HAP-1 (cell line): Measurements from ENCODE around the gene TEAD2.

Experiments used
- DNase-seq, 2 experiments: peaks; one replicate each; pipeline ENCODE4 v3.0.0-alpha.2; 2016 to 2020; ENCODE audit warnings: low spot score in 2 of 2
- H3K27me3 ChIP-seq: fragments of 250-450 bp; sonication (Bioruptor Pico); 2 replicates; pipeline ENCODE4 v1.5.1; 2020; ENCODE audit warnings: low read depth, mild to moderate bottlenecking, moderate library complexity
- H3K36me3 ChIP-seq: fragments of 250-450 bp; sonication (Bioruptor Pico); replicated peaks from 2 replicates; pipeline ENCODE4 v1.5.1; 2020; ENCODE audit warnings: mild to moderate bottlenecking
- H3K4me1 ChIP-seq: fragments of 250-450 bp; sonication (Bioruptor Pico); 2 replicates; pipeline ENCODE4 v1.5.1; 2020; ENCODE audit warnings: mild to moderate bottlenecking
- H3K4me3 ChIP-seq: fragments of 250-450 bp; sonication (Bioruptor Pico); 2 replicates; pipeline ENCODE4 v1.5.1; 2020; ENCODE audit warnings: mild to moderate bottlenecking, moderate library complexity
- H3K9me3 ChIP-seq: fragments of 250-450 bp; sonication (Bioruptor Pico); 2 replicates; pipeline ENCODE4 v1.5.1; 2020; ENCODE audit warnings: mild to moderate bottlenecking, moderate library complexity
- in situ Hi-C: fragments of 300-500 bp; cut with MboI; formaldehyde crosslinking; loops from 3 replicates; pipeline ENCODE4 v1.14.3; 2020; ENCODE audit warnings: low sequenced_read_pairs, inconsistent platforms, mixed read lengths

TEAD2 gene

GRCh38 chr19:49362048-49362928, at the start of gene TEAD2:
Gene TEAD2, minus strand, starts transcription at chr19:49362416. Its CDS starts 2,341 bp downstream, at chr19:49360075.
- H3K4me1 ChIP-seq = peaks cover 10% of the 10 kb centered on the region

GRCh38 chr19:49411681-49412326, 49.6 kb upstream of the TEAD2 start:
- H3K4me3 ChIP-seq = no peak overlapping the region
- H3K4me1 ChIP-seq = no peaks in the 10 kb centered on the region
- no peaks in the 10 kb centered on the region for H3K27me3 ChIP-seq
- no peak for DNase-seq
- H3K9me3 ChIP-seq = no peaks in the 10 kb centered on the region
- H3K36me3 ChIP-seq = no peaks in the 10 kb centered on the region
- in situ Hi-C loops = no loop called here

More at GRCh38 chr19:49362048-49362928, at the start of gene TEAD2:
- Histone ChIP-seq H3K27me3 (no peaks in the 10 kb centered on the region), H3K36me3 (peaks cover 11% of the 10 kb centered on the region), H3K9me3 (no peaks in the 10 kb centered on the region), H3K4me3 (peak within 1 kb of the TSS; percentile 60)
- DNase-seq = peak; percentile 77 to 91
- in situ Hi-C loops = no loop called here

GRCh38 chr19:49409441-49410029, 47.3 kb upstream of the TEAD2 start:
- no peaks in the 10 kb centered on the region for H3K4me1 ChIP-seq
- no peaks in the 10 kb centered on the region for H3K27me3 ChIP-seq
- in situ Hi-C loops = no loop called here
- DNase-seq = no peak
- H3K9me3 ChIP-seq = no peaks in the 10 kb centered on the region
- no peak overlapping the region for H3K4me3 ChIP-seq
- no peaks in the 10 kb centered on the region for H3K36me3 ChIP-seq

GRCh38 chr19:49408816-49409440, 46.7 kb upstream of the TEAD2 start:
- Histone ChIP-seq H3K27me3 (no peaks in the 10 kb centered on the region), H3K4me1 (no peaks in the 10 kb centered on the region), H3K36me3 (no peaks in the 10 kb centered on the region), H3K9me3 (no peaks in the 10 kb centered on the region), H3K4me3 (no peak overlapping the region)
- DNase-seq = no peak
- in situ Hi-C loops = no loop called here

GRCh38 chr19:49407482-49408015, 45.3 kb upstream of the TEAD2 start:
- no peaks in the 10 kb centered on the region for H3K27me3 ChIP-seq
- DNase-seq = no peak
- no peaks in the 10 kb centered on the region for H3K9me3 ChIP-seq
- H3K4me1 ChIP-seq = no peaks in the 10 kb centered on the region
- no peaks in the 10 kb centered on the region for H3K36me3 ChIP-seq
- in situ Hi-C loops = no loop called here
- H3K4me3 ChIP-seq = no peak overlapping the region

- H3K36me3 ChIP-seq = no peaks in the 10 kb centered on the region
- H3K27me3 ChIP-seq = no peaks in the 10 kb centered on the region
- no peak for DNase-seq
- in situ Hi-C loops = no loop called here
- no peaks in the 10 kb centered on the region for H3K9me3 ChIP-seq
- H3K4me3 ChIP-seq = no peak overlapping the region
- no peaks in the 10 kb centered on the region for H3K4me1 ChIP-seq
These were observed 44.9 kb upstream of the TEAD2 start for GRCh38 chr19:49407079-49407478.

- Histone ChIP-seq H3K4me3 (no peak overlapping the region), H3K4me1 (no peaks in the 10 kb centered on the region), H3K9me3 (no peaks in the 10 kb centered on the region), H3K27me3 (no peaks in the 10 kb centered on the region), H3K36me3 (no peaks in the 10 kb centered on the region)
- in situ Hi-C loops = no loop called here
- DNase-seq = no peak
These were observed 41.4 kb upstream of the TEAD2 start for GRCh38 chr19:49403404-49404187.

- no peak for DNase-seq
- Histone ChIP-seq H3K4me3 (no peak overlapping the region), H3K4me1 (no peaks in the 10 kb centered on the region), H3K36me3 (no peaks in the 10 kb centered on the region), H3K9me3 (no peaks in the 10 kb centered on the region), H3K27me3 (no peaks in the 10 kb centered on the region)
- in situ Hi-C loops = no loop called here
These were observed 37.8 kb upstream of the TEAD2 start for GRCh38 chr19:49400029-49400428.

- in situ Hi-C loops = no loop called here
- H3K9me3 ChIP-seq = no peaks in the 10 kb centered on the region
- H3K27me3 ChIP-seq = no peaks in the 10 kb centered on the region
- H3K36me3 ChIP-seq = no peaks in the 10 kb centered on the region
- H3K4me1 ChIP-seq = no peaks in the 10 kb centered on the region
- no peak for DNase-seq
- H3K4me3 ChIP-seq = no peak overlapping the region
These were observed 36.7 kb upstream of the TEAD2 start for GRCh38 chr19:49398931-49399330.

GRCh38 chr19:49398001-49398615, 35.9 kb upstream of the TEAD2 start:
- Histone ChIP-seq H3K4me3 (no peak overlapping the region), H3K9me3 (no peaks in the 10 kb centered on the region), H3K27me3 (no peaks in the 10 kb centered on the region), H3K36me3 (no peaks in the 10 kb centered on the region), H3K4me1 (no peaks in the 10 kb centered on the region)
- no peak for DNase-seq
- in situ Hi-C loops = no loop called here

GRCh38 chr19:49396738-49397505, 34.7 kb upstream of the TEAD2 start:
- Histone ChIP-seq H3K9me3 (no peaks in the 10 kb centered on the region), H3K4me3 (no peak overlapping the region), H3K27me3 (no peaks in the 10 kb centered on the region; the same call in 1 of the 2 replicates), H3K36me3 (no peaks in the 10 kb centered on the region), H3K4me1 (no peaks in the 10 kb centered on the region)
- DNase-seq = no peak
- in situ Hi-C loops = no loop called here
